HG03159 (cell line): ENCODE measurements around the gene ADAMTS8.

Experiments
- ATAC-seq: cut with Tn5 transposase; IDR thresholded peaks from one replicate; pipeline ENCODE4 v1.9.1; 2021; ENCODE audit warnings: mild to moderate bottlenecking, moderate library complexity; ENCODE audit not compliant: unreplicated experiment

The ADAMTS8 gene

GRCh38 chr11:130400781-130401483, 27.5 kb downstream of the ADAMTS8 start:
- no peak for ATAC-seq

- no peak for ATAC-seq
These were observed 29.2 kb downstream of the ADAMTS8 start for GRCh38 chr11:130399196-130399595.

- no peak for ATAC-seq
These were observed 30.6 kb downstream of the ADAMTS8 start for GRCh38 chr11:130397780-130398179.

GRCh38 chr11:130396965-130397364, 31.4 kb downstream of the ADAMTS8 start:
- ATAC-seq, result no peak

GRCh38 chr11:130394615-130395014, 33.8 kb downstream of the ADAMTS8 start:
- no peak for ATAC-seq

- no peak for ATAC-seq
These were observed 36.7 kb downstream of the ADAMTS8 start for GRCh38 chr11:130391711-130392110.

GRCh38 chr11:130390071-130390758, 38.2 kb downstream of the ADAMTS8 start:
- no peak for ATAC-seq

- no peak for ATAC-seq
These were observed 39.0 kb downstream of the ADAMTS8 start for GRCh38 chr11:130389335-130389935.

GRCh38 chr11:130388607-130389205, 39.7 kb downstream of the ADAMTS8 start:
- ATAC-seq, result no peak

- no peak for ATAC-seq
These were observed 42.4 kb downstream of the ADAMTS8 start for GRCh38 chr11:130386056-130386455.

GRCh38 chr11:130383344-130384211, 44.8 kb downstream of the ADAMTS8 start:
- ATAC-seq, result no peak

GRCh38 chr11:130381317-130381716, 47.1 kb downstream of the ADAMTS8 start:
- no peak for ATAC-seq

- no peak for ATAC-seq
These were observed 47.6 kb downstream of the ADAMTS8 start for GRCh38 chr11:130380778-130381177.

GRCh38 chr11:130379276-130379675, 49.1 kb downstream of the ADAMTS8 start:
- ATAC-seq, result no peak

GRCh38 chr11:130370845-130371590, 57.4 kb downstream of the ADAMTS8 start:
- ATAC-seq, result no peak

- ATAC-seq, result no peak
These were observed 58.7 kb downstream of the ADAMTS8 start for GRCh38 chr11:130369713-130370112.

- ATAC-seq, result no peak
These were observed 59.2 kb downstream of the ADAMTS8 start for GRCh38 chr11:130369141-130369691.

GRCh38 chr11:130359419-130359818, 69.0 kb downstream of the ADAMTS8 start:
- ATAC-seq, result no peak

GRCh38 chr11:130358398-130358797, 70.0 kb downstream of the ADAMTS8 start:
- no peak for ATAC-seq
